Measurements from ENCODE around the gene KLHL11.

KLHL11 gene

GRCh38 chr17:41864836-41865595 is at the start of gene KLHL11:
KLHL11 (minus strand) TSS chr17:41865423; CDS start chr17:41865370, 53 bp downstream.
- peak; percentile 87 to 88 for DNase-seq

- no peak for DNase-seq
Measured at GRCh38 chr17:41915020-41915419, 49.8 kb upstream of the KLHL11 start.

GRCh38 chr17:41914358-41914766 is 49.1 kb upstream of the KLHL11 start:
- DNase-seq: no peak

DNA sequence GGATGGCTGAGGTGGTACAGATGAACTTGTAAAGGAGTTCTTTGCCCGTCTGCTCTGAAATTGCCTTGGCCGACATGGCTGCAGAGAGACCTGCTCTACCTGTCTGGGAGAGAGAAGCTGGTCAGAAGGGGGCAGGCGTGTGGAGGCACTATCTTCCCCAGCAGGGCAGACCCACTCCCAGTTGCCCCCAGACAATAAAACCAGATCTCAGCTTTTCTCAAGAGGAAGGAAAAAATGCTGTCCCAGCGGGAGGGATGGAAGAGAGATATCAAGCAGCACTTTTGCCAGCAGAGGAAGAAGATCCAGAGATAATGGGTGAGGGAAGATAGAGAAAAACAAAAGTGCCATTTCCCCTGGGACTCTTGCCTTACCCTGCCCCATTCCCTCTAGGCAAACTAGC is 48.6 kb upstream of the KLHL11 start:
- DNase-seq: no peak

- no peak for DNase-seq
Measured at GRCh38 chr17:41912925-41913324, 47.7 kb upstream of the KLHL11 start.

DNA sequence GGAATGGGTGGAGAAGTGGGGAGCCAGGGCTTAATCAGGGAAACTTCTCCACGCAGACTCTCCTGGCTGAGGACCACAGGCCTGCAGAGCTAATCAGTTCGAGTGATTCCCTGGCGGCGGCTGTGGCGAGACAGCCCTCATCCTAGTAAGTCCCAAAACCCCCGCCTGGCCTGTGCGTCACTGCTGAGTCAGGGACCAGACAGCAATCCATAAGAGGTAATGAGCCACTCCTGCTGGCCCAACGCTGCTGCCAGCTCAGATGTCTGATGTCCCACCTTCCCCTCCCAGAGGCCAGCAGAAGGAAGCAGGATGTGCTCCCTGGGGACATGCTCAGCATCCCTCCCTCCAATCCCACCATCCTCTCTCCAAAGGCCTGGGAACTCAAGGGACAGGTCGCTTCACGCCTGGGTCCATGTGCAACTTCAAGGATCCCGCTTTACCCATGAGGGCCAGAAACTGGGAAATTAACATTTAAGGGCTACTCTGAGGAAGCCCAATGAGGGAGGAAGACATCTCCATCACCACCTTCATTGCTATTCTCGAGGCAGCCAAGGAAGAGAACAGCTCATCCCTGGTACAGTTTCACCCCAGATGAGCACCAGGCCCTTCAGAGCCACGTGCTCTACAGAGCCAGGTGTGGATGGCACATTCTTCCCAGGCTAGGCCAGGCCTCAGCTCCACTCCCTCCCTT is 45.6 kb upstream of the KLHL11 start:
- DNase-seq: no peak

DNA sequence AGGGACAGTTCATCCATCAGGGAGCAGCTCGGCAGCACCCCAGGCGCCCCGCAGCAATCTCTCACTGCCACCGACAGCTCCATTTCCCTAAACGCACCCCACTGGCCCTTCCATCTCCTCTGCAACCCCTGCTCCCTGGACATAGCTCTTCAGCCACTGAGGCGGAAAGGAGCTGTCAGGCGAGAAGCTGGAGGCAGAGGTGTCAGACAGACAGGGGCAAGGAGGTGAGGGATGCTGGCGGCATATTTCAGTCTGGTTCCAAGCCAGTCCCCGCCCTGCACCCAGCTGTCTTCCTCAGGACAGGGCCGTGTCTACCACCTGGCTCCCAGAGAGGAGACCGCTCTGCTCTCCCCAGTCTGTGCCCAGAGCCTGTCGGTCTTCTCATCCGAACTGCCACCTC is 43.9 kb upstream of the KLHL11 start:
- no peak for DNase-seq

GRCh38 chr17:41907633-41908539 is 42.7 kb upstream of the KLHL11 start:
- no peak for DNase-seq

DNA sequence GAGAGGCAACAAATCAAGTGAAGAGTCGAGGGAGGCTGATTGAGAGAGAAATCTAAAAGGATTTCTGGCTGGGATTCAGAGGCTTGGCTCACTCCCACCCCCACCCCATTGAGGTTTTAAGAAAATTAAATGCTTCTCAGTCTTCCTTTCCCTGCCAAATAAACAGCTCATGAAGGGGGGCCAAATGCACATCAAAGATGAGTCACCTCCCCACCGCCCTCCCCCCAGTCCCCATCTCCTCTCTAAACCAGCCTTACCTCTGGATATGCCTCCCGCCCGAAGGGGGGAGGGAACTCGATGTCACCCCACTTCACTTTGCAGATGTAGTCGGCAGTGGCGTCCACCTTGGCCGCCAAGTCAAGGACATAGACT is 41.9 kb upstream of the KLHL11 start:
- no peak for DNase-seq

DNA sequence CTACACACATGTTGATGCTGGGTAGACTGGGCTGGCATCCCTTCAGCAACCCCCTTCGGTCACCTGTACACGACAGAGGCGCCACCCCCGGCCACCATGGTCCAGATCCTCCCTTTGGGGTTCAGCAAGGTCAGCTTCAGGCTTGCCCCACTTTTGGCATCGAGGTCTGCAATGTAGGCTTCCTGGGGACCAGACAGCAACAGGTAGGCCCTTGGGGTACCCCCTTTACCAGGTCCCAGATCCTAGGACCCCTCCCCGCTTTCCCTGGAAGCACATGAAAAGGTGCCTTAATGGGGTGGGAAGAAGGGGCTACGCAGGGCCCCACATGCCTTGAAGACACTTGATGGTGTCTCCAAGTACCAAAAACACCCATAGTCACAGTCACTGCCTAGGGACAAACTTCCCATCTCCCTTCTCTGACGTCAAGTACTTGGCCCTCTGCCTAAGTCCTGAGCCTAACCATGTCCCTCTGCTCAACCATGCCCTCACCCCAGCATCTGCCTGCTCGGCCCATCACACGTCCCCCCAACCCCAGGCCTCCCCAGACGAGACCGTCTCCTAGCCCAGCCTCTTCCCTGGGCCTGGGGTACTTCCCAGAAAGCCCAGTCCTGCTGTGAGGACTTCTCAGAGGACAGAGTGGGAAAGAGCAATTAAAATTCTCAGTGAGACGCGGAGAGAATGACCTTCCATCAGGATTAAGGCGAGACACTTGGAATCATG is 41.4 kb upstream of the KLHL11 start:
- no peak for DNase-seq

DNA sequence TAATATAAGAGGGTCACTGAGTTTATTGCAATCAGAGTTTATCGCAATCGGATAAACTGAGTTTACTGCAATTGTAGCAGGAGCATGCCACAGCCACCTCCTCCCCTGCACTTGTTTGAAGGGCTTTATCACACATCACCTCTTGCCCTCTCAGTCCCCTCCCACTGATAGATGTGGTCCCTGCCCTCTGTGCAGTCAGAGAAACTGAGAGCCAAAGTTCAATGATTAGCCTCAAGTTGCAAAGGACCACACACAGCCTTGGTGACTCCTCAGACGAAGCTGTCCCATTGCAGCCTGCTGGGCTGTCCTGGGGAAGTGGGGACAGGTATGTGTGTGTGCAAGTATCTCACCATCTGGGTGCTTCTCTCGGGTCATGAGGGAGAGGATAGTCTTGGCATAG is 39.9 kb upstream of the KLHL11 start:
- no peak for DNase-seq

DNA sequence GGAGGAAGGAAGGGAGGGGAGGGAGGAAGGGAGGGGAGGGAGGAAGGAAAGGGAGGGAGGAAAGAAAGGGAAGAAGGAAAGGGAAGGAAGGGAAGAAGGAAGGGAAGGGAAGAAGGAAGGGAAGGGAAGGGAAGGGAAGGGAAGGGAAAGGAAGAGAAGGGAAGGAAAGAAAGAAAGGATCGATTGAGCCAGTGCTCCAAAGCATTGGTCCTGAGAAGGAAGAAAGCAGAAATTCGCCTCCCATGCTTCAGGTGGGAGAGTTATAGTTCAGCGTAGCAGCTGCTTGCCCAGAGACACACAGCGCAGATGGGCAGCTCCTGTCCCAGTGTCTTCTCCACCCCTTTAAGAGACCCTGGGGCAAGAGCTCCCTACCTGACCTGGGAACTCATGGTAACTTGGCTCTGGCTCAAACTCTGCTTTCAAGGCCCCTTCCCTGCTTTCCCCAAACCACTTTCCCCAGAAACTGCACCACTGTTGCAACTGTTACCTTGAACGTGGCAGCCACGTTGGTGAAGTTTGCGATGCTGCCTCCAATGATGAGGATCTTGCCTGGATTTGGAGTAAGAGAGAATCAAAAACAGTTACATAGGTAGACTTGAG is 39.1 kb upstream of the KLHL11 start:
- no peak for DNase-seq

DNA sequence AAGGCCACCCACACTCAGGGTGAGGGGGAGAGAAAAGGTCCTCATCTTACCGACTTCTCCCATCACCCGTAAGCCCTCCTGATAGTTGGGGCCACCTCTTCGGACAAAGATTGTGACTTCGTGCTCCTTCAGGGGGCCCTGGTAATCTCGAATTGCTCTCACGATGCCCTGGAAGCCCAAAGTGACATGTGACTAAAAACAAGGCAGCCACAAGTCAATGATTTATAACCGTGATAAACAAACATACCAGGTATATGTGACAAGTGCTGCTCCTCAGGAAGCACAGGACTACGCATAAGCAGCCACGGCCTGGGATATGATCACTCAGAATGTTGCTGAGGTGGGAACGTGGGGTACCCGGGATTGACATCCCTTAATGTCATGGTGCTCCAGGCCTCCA is 36.4 kb upstream of the KLHL11 start:
- no peak for DNase-seq

DNA sequence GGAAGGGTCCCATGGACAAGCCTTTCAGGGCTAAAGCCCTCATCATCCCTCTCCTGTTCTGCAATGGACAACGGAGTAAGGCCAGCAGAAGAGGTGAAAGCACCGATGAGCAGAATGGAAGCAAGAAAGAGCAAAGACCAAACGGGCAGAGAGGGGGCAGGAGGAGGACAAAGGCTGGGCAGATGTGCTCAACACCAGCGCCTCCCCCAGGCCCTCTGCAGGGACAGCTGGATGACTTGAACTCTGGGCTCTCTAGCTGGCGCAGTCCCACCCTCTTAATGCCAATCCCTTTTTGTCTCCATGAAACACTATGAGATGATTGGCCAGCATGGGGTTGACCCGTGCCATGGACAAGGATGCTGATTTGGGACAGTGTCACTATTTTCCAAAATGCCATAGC is 31.5 kb upstream of the KLHL11 start:
- no peak for DNase-seq

GRCh38 chr17:41895617-41896016 is 30.4 kb upstream of the KLHL11 start:
- DNase-seq: no peak

- DNase-seq: no peak
Measured at GRCh38 chr17:41894791-41895331, 29.6 kb upstream of the KLHL11 start.

DNA sequence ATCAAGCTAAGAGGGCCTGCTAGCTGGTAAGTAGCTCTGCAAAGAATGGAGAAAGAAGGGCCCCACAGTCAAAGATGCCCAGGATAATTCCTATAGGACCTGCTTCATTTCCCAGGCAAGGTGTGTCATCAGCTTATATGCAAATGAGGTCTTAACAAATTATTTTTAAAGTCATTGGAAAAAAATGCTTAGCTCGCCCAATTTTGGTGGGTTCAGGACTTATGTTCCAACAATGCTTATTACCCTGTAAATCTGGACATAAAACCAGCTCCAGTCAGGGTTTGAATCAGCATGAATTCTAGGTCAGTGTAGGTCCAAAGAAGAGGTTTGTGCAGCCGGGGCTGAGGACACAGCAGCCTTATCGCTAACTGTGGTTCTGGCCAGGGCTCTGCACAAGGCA is 28.2 kb upstream of the KLHL11 start:
- DNase-seq: no peak

- no peak for DNase-seq
Measured at GRCh38 chr17:41892021-41892376, 26.8 kb upstream of the KLHL11 start.

GRCh38 chr17:41891135-41892020 is 26.2 kb upstream of the KLHL11 start:
- no peak for DNase-seq

GRCh38 chr17:41888332-41888965 is 23.2 kb upstream of the KLHL11 start:
- DNase-seq: no peak

GRCh38 chr17:41885733-41886132 is 20.5 kb upstream of the KLHL11 start:
- no peak for DNase-seq

All from CD4-positive, alpha-beta T cell treated with Interleukin-4 for 1 hour (primary cell).